K562 (cell line): ENCODE results near the gene EEF1A2.

Experiments
- ATF1 ChIP-seq, 2 experiments: fragments of 450-650 bp in 1 of 2; IDR thresholded peaks; 2 replicates each; pipeline ENCODE4 v1.6.1; 2016; ENCODE audit warnings: missing compliant biosample characterization in 1 of 2, missing genetic modification characterization in 1 of 2
- CBX3 ChIP-seq, 2 experiments: IDR thresholded peaks; 1 replicate in 1 of 2; 2 replicates in 1 of 2; pipeline ENCODE4 v1.6.1; 2012; ENCODE audit warnings: inconsistent platforms in 2 of 2, low read length in 2 of 2, borderline replicate concordance in 1 of 2, control low read depth in 1 of 2
- CREB1 ChIP-seq, 2 experiments: sonication (generic) in 1 of 2; formaldehyde crosslinking in 1 of 2; IDR thresholded peaks; 2 replicates each; pipeline versions ENCODE4 v1.6.1 to v1.8.0; 2012 to 2022; ENCODE audit warnings: inconsistent platforms in 1 of 2, mild to moderate bottlenecking in 1 of 2, missing genetic modification reagents in 1 of 2, moderate library complexity in 1 of 2
- JUN ChIP-seq, 2 experiments: sonication (generic) in 1 of 2; formaldehyde crosslinking in 1 of 2; IDR thresholded peaks; 2 replicates each; pipeline versions ENCODE4 v1.6.1 to v1.8.0; 2012 to 2022; ENCODE audit warnings: borderline replicate concordance in 2 of 2, mild to moderate bottlenecking in 2 of 2, improper control_type of control experiment in 1 of 2, low read depth in 1 of 2, low read length in 1 of 2, missing genetic modification reagents in 1 of 2
- MAFK ChIP-seq: IDR thresholded peaks from 2 replicates; pipeline ENCODE4 v1.6.1; 2011; ENCODE audit warnings: low read length, improper control_type of control experiment
- ZBTB8A ChIP-seq: fragments of 450-650 bp; IDR thresholded peaks from 2 replicates; pipeline ENCODE4 v1.6.1; 2018; ENCODE audit warnings: mild to moderate bottlenecking, moderate library complexity; ENCODE audit not compliant: partially characterized antibody
- TF ChIP-seq, protein P1 (sequence below): fragments of 450-650 bp; IDR thresholded peaks from 2 replicates; pipeline ENCODE4 v1.6.1; 2016; ENCODE audit warnings: low read depth
- TF ChIP-seq, protein P2 (sequence below): sonication (generic); formaldehyde crosslinking; IDR thresholded peaks from 2 replicates; pipeline ENCODE4 v1.5.0; 2020; ENCODE audit warnings: missing genetic modification reagents

DNA sequence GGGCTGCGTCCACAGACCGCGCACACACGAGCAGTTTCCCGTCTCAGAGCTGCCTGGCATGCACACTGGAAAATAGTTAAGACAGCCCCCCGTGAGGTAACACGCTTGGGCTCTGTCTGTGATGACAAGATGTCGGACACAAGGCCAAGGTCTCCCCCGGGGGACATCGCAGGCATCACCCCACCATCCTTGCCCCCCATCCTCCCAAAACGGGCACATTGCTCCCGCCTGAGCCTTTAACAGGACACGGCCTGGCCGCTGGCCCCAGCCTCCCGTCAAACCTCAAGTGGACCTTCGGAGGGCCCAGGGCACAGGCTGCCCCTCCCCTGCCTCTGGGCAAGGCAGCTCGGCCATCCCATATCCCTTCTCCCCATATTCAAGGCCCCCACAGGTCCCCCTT is 32.0 kb downstream of the EEF1A2 start:
- no peak for TF ChIP-seq ATF1 (CRISPR knock-in tag; IDR thresholded peaks at IDR 0.05)
- TF ChIP-seq ATF1 (tag; IDR thresholded peaks at IDR 0.05): no peak
- no peak for TF ChIP-seq CREB1 (IDR thresholded peaks at IDR 0.05)
- no peak for TF ChIP-seq CREB1 (CRISPR knock-in tag; IDR thresholded peaks at IDR 0.05)
- TF ChIP-seq, protein P1, sequence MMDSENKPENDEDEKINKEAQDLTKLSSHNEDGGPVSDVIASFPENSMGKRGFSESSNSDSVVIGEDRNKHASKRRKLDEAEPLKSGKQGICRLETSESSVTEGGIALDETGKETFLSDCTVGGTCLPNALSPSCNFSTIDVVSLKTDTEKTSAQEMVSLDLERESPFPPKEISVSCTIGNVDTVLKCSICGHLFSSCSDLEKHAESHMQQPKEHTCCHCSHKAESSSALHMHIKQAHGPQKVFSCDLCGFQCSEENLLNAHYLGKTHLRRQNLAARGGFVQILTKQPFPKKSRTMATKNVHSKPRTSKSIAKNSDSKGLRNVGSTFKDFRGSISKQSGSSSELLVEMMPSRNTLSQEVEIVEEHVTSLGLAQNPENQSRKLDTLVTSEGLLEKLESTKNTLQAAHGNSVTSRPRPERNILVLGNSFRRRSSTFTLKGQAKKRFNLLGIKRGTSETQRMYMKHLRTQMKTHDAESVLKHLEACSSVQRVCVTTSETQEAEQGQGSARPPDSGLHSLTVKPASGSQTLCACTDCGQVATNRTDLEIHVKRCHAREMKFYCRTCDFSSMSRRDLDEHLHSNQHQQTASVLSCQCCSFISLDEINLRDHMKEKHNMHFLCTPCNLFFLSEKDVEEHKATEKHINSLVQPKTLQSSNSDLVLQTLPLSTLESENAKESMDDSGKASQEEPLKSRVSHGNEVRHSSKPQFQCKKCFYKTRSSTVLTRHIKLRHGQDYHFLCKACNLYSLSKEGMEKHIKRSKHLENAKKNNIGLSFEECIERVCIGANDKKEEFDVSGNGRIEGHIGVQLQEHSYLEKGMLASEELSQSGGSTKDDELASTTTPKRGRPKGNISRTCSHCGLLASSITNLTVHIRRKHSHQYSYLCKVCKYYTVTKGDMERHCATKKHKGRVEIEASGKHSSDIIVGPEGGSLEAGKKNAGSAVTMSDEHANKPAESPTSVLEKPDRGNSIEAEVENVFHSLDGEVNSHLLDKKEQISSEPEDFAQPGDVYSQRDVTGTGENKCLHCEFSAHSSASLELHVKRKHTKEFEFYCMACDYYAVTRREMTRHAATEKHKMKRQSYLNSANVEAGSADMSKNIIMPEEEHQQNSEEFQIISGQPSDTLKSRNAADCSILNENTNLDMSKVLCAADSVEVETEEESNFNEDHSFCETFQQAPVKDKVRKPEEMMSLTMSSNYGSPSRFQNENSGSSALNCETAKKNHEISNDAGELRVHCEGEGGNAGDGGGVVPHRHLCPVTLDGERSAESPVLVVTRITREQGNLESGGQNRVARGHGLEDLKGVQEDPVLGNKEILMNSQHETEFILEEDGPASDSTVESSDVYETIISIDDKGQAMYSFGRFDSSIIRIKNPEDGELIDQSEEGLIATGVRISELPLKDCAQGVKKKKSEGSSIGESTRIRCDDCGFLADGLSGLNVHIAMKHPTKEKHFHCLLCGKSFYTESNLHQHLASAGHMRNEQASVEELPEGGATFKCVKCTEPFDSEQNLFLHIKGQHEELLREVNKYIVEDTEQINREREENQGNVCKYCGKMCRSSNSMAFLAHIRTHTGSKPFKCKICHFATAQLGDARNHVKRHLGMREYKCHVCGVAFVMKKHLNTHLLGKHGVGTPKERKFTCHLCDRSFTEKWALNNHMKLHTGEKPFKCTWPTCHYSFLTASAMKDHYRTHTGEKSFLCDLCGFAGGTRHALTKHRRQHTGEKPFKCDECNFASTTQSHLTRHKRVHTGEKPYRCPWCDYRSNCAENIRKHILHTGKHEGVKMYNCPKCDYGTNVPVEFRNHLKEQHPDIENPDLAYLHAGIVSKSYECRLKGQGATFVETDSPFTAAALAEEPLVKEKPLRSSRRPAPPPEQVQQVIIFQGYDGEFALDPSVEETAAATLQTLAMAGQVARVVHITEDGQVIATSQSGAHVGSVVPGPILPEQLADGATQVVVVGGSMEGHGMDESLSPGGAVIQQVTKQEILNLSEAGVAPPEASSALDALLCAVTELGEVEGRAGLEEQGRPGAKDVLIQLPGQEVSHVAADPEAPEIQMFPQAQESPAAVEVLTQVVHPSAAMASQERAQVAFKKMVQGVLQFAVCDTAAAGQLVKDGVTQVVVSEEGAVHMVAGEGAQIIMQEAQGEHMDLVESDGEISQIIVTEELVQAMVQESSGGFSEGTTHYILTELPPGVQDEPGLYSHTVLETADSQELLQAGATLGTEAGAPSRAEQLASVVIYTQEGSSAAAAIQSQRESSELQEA: no peak
- no peak for TF ChIP-seq MAFK
- TF ChIP-seq, protein P2, sequence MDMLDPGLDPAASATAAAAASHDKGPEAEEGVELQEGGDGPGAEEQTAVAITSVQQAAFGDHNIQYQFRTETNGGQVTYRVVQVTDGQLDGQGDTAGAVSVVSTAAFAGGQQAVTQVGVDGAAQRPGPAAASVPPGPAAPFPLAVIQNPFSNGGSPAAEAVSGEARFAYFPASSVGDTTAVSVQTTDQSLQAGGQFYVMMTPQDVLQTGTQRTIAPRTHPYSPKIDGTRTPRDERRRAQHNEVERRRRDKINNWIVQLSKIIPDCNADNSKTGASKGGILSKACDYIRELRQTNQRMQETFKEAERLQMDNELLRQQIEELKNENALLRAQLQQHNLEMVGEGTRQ (CRISPR knock-in tag): no peak
- TF ChIP-seq CBX3 (IDR thresholded peaks at IDR 0.05; ENCODE audit: borderline replicate concordance in 1 of 2, low read length in 2 of 2): no peak
- no peak for TF ChIP-seq ZBTB8A
- no peak for TF ChIP-seq JUN (IDR thresholded peaks at IDR 0.05; ENCODE audit: borderline replicate concordance, low read depth, low read length)
- no peak for TF ChIP-seq JUN (CRISPR knock-in tag; IDR thresholded peaks at IDR 0.05; ENCODE audit: borderline replicate concordance)
